Stimulated activated CD4-positive, alpha-beta T cell treated with anti-CD3 and anti-CD28 coated beads, Interleukin-2, amount 100 ng/mL, for 48 hours (primary cell): ENCODE measurements around the gene EBF3.
"Not testable (repeated sequence)": the region's sequence is repeated elsewhere in the genome, so short reads cannot be mapped to it uniquely, and the experiment has no call there.

Experiments
- DNase-seq, 2 donors: peaks; one replicate each; pipeline ENCODE4 v3.0.0-alpha.2; 2020

The EBF3 gene

GRCh38 chr10:129926066-129927055, 37.7 kb downstream of the EBF3 start:
- DNase-seq, result no peak

DNA sequence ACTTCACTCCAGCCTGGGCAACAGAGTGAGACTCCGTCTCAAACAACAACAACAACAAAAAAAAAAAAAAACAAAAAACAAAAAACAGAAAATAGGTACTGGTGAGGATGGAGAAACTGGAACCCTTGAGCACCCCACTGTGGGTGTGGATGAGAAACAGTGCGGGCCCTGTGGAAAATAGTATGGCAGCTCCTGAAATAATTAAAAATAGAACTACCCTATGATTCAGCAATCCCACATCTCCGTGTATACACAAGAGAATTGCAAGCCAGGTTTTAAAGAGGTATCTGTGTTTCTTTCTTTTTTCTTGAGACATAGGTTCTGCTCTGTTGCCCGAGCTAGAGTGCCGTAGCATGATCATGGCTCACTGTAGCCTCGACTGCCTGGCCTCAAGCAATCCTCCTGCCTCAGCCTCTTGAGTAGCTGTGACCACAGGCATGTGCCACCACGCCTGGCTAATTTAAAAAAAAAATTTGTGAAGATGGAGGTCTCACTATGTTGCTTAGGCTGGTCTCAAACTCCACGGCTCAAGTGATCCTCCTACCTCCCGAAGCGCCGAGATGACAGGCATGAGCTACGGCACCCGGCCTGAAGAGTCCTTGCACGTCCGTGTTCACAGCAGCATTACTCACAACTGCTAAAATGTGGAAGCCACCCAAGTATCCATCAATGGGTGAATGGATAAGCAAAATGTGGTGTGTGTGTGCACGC, 39.5 kb downstream of the EBF3 start:
- no peak for DNase-seq

DNA sequence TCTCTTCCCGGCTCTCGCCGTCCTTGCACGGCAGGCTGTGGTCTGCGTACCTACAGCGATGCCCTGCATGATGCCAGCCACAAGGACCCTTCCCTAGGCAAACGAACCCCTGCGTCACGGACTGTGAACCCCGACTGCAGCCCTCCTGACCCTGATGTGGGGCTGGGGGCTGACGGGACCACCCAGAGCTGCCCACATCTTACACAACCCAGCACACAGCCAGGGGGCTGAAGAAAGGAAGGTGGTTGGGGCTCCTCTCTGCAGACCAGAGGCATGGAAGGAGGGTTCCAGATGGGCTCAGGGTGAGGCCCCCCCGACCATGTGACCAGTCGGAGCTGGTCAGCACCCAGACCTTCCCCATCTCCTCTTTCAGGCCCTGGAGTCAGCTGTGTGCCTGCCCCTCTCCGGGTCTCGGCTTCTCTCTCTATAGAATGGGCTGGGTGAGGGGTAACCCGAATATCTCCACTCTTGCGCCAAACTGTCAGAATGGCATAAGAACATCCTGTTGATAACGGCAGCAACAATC, 41.4 kb downstream of the EBF3 start:
- no peak for DNase-seq

- DNase-seq, result no peak
Measured at GRCh38 chr10:129921801-129922597, 42.1 kb downstream of the EBF3 start.

DNA sequence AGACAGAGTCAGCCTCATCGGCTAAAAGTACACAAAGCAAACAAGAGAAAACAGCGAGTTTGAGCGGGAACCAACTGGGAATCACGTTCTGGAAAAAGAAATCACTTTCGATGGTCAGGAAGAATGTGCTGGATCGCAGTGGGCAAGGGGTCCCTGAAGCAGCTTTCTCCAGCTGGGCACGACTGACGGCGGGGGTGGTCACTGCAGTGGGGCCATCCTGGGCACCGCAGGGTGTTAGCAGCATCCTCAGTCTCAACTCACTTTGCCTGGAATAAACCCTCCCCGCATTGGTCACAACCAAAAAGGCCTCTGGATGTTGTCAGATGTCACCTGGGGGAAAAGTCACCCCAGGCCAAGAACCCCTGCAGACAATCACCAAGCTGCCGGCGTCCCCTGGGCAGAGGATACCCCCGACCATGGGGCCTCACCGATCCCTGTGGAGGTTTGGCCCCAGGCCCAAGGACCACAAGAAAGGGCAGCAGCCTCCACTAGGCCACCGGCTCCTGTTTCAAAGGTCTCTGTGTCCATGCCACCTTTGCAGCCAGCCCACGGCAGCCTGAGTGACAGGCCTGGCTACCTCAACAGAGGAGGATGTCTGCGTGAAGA, 42.9 kb downstream of the EBF3 start:
- DNase-seq, result no peak

DNA sequence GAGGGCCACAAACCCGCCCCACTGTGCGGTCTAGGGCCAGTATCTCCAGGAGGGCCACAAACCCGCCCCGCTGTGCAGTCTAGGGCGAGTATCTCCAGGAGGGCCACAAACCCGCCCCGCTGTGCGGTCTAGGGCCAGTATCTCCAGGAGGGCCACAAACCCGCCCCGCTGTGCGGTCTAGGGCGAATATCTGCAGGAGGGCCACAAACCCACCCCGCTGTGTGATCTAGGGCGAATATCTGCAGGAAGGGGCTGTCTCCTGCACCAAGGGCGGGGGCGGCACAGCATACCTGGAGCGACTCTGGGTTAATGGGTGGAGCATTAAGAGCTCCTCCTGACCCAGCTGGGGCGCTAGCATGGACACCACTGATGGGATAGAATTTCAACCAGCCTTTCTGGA, 43.9 kb downstream of the EBF3 start:
- not testable (repeated sequence) for DNase-seq

GRCh38 chr10:129919358-129919757, 44.7 kb downstream of the EBF3 start:
- DNase-seq, result no peak

- no peak for DNase-seq
Measured at GRCh38 chr10:129918836-129919235, 45.2 kb downstream of the EBF3 start.

- no peak for DNase-seq
Measured at GRCh38 chr10:129918401-129918800, 45.7 kb downstream of the EBF3 start.

GRCh38 chr10:129917936-129918335, 46.1 kb downstream of the EBF3 start:
- no peak for DNase-seq

DNA sequence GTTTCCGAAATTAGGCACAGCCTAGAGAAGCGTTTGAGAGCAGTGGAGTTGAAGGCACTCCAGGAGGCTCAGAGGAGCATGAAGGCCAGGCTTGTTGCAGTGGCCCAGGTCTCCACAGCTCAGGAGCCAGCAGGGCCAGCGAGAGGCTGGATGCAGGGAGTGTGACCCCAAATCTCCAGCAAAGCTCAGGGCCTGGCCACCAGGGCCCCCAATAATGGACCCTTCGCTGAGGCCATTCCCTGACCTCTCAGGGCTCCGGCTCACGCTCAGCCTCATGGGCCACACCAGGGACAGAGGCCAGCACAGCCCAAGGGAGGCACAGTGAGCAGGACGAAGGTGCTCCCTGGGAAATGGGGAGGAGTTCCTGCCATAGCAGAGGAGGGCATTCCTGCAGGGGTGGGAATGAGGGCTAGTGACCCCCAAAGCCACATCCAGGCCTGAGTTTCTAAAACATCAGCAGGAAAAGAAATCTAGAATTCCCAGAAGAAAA, 47.5 kb downstream of the EBF3 start:
- DNase-seq, result no peak

DNA sequence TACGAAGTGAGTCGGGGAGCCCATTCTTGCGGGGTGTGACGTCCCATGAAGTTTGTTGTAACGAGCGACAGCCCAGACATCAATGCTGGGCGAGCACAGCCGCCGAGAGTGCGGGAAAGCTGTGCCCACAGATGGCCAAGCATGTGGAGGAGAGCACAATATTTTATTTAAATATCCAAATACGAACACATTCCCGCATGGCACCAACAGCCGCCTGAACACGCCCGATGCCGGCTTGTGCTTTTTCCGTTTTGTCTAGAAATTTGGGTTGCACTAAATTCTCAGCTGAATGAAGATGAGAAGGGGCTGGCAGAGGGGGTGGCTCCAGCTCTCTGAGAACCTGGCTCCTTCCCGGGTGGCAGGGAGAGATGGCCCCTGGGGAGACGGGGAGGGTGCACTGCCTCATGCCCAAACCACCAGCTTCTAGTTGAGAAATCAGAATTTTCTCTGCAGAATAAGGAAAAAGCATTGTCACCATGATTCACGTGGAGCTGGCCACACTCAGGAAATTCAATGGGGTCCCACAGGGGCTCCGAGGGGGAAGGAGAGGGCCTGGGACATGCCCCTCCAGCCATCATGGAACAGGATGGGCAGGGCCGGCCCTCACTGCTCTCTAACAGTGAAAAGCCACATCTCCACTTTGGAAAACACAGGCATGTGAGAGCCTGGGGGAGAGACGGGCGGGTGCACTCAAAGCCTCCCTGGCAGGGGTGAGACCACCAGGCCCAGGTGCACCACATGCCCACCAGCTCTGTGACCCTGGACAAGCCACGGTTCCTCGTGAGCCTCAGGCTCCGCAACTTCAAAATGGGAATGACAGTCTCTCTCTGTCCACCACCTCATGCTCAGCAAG, 48.3 kb downstream of the EBF3 start:
- DNase-seq, result no peak

GRCh38 chr10:129914960-129915359, 49.1 kb downstream of the EBF3 start:
- no peak for DNase-seq

DNA sequence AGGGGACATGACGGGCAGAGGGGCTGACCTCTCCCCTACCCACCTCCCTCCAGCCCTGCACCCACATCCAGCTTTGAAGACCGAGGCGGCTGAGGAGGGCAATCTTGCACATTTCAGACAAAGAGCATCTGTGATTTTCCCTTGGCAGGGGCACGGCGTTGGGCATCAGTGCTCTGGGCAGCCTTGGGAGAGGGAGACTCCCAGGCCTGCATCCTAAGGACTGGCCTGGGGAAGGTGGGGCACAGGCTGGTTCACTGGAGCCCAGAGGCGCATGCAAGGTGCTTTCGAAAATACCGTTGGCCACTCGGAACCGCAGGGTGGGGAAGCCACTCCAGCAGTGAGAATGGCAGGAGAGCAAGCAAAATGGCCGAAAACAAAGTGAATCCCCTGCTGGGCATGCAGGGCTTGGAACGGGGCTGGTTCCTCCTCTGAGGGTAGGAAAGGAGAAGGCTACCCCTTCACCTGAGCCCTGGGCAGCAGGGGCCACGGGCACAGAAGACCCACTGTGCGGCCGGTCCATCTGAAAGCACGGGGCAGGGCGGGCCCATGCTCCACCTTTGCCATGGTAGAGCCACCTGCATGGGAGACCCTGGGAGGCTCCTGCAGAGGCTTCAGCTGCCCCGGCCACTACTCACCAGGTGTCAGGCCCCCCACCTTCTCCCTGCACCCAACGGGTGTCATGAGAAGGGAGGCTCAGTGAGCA, 49.8 kb downstream of the EBF3 start:
- no peak for DNase-seq

DNA sequence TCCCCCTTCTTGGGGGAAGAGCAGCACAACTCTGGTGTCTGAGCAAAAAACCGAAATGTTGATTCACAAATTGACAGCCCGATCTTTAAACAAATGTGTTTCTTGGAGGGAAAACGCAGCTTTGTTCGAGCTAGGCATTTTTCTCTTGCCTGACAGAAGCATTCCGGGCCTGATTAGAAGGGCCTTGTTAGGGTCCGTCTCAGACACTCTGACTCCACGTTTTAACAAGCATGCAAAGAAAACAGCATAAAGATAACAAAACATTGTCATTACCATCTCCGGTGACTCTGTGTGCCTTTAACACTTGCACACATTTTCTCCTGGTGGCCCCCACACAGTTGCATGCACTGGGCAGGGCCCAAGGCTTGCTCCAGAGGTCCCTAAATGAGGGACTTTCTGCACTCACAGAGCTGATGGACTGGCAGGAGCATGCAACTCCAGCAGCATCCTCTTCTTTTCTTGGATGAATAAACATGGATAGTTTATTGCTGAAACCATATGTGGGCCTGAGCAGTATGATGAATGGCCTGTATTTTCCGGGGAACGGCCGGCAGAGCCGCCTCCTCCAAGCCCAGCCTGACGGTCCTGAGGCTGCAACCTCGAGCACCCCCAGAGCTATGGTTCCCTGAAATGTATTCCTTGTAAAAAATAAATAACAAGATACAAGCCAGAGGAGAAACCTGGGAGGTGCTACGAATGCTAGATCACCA, 50.9 kb downstream of the EBF3 start:
- DNase-seq, result no peak

DNA sequence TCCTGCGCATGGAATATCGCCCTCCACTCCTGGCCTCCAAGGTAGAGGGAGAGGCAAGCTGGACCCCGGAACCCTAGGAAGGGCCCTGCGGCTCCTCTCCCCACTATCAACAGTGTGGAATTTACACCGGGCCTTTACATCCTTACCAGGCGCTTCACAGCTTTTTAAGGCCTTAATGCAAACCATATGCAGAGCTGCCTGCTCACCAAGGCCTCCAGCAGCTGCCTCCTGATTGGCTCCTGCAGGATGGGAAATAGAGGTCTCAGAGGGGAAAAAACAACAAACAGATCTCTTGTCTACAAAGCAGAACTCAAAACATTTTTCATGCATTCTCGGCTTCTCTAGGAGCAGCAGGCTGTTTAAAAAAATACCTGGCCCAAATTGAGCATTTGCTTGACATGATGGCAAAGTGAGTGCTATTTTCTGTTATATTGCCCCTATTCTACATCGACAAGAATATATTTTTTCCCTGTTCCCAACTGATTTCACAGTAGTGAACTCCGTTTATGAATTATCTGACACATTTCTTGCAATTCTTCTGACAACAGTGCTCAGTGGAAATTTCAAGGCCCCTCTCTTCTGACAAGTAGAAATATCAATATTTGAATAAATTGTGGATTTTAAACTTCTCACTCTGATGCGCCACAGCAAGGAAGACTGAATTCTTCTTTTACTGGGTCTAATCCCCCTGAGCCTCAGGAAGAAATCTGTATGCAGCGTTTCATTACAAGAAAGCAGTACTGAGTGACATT, 51.7 kb downstream of the EBF3 start:
- DNase-seq, result no peak

DNA sequence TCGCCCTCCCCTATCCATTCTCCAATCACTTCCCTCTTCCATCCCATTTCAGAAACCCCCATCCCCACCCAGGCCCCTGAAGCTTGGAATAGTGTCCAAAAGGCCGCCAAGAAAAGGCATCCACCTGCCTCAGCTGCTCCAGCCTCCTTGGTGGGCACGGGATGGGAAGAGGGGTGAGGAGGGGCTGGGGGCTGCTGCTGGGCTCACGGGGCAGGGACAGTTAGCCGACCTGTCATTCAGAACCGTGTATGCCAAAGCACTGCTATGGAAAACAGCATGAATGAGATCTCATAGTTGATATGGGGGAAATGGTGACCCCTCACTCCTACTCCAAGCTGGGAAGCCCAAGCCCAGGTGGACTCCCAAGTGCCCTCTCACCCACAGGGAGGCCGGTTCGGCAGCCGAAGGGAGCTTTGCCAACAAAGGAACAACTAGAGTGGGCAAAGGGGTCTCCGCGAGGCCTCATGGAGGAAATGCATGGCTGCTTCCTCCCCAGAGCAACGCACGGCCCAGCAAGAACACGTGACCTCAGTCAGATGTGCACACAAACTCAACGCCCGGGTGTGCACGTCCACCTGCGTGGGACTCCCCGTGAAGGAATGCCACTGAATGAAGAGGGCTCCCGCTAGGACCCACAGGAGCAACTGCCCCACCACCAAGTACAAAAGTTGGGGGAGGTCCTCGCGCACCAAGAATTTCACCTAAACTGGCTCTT, 52.5 kb downstream of the EBF3 start:
- DNase-seq, result no peak

GRCh38 chr10:129910861-129911260, 53.2 kb downstream of the EBF3 start:
- DNase-seq, result no peak
